Tibial nerve (tissue), 4 donors: ENCODE data around the gene SSPN.

Source experiments
- EP300 ChIP-seq, 2 donors: sonication (generic); formaldehyde crosslinking; IDR thresholded peaks; one replicate each; pipeline ENCODE4 v1.6.1; 2017; ENCODE audit warnings: antibody characterized with exemption in 2 of 2, mild to moderate bottlenecking in 1 of 2
- POLR2A ChIP-seq, 2 donors: fragments of 450-650 bp; IDR thresholded peaks; one replicate each; pipeline ENCODE4 v1.6.1; 2017; ENCODE audit warnings: antibody characterized with exemption in 2 of 2, mild to moderate bottlenecking in 2 of 2, moderate library complexity in 2 of 2
- TF ChIP-seq, protein P1 (sequence below), 5 experiments: fragments of 200-600 bp in 3 of 5; fragments of 450-650 bp in 2 of 5; sonication (generic) in 3 of 5; IDR thresholded peaks; one replicate each; pipeline ENCODE4 v1.5.1; 2016 to 2019; ENCODE audit warnings: antibody characterized with exemption in 5 of 5, mild to moderate bottlenecking in 3 of 5, moderate library complexity in 2 of 5

DNA sequence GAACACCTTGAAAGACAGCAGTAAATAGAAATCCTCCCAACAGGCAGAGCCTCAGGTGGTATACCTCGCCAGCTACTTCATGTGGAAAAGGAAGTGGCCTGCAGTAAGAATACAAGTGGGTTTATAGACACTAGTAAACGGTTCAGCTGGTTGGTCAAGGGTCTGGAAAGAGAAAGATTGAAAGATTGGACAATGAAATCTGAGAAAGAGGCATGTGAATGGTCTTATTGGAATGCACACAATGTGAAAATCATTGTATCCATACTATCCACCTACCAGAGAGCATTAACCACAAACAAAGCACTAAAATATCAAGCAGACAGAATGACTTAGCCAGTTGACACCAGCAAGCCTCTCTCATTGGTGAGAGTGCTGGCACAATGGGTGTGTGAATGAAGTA, 98.2 kb downstream of the SSPN start:
- TF ChIP-seq, protein P1, sequence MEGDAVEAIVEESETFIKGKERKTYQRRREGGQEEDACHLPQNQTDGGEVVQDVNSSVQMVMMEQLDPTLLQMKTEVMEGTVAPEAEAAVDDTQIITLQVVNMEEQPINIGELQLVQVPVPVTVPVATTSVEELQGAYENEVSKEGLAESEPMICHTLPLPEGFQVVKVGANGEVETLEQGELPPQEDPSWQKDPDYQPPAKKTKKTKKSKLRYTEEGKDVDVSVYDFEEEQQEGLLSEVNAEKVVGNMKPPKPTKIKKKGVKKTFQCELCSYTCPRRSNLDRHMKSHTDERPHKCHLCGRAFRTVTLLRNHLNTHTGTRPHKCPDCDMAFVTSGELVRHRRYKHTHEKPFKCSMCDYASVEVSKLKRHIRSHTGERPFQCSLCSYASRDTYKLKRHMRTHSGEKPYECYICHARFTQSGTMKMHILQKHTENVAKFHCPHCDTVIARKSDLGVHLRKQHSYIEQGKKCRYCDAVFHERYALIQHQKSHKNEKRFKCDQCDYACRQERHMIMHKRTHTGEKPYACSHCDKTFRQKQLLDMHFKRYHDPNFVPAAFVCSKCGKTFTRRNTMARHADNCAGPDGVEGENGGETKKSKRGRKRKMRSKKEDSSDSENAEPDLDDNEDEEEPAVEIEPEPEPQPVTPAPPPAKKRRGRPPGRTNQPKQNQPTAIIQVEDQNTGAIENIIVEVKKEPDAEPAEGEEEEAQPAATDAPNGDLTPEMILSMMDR (IDR thresholded peaks at IDR 0.05): no peak
- no peak for TF ChIP-seq POLR2A (IDR thresholded peaks at IDR 0.05)
- TF ChIP-seq EP300 (IDR thresholded peaks at IDR 0.05): no peak
